ENCODE measurements around the gene ASB4.

ASB4 gene

DNA sequence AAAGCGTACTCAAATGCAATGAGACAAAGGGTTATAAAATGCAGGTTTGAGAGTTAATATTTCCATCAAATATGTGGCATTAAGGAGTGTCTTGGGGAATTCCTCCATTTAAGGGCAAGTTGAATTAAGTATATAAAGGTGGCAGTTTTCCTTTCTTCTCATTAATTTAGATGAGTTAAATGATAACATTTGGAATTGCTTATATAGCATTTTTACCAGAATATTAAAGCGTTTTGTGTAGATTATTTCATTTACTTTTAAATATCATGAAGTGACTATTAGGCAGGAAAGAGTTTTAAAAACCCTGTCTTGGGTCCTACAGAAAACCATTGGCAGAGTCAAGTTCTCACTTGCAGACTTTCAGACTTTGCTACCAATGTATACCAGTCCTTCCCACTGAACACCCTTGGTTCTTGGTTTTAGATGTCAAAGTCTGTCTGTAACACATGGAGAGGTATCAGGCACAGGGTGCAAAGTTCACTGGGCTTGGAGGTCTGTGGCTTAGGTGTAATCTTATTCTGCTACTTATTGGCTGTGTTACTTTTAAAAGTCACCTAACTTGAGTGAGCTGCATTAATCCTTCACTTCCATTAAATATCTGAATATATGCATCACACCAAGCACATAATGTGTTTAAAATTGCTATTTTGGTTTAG lies 51.0 kb downstream of the ASB4 start:
- no peaks in the 10 kb centered on the region for H3K36me3 Mint-ChIP-seq (ENCODE audit: insufficient read depth)
- no peak for DNase-seq (ENCODE audit: low spot score in 2 of 2)
- H3K9me3 Mint-ChIP-seq, result no peaks in the 10 kb centered on the region
- no peak overlapping the region for H3K4me3 Mint-ChIP-seq
- no peak overlapping the region for H3K27ac Mint-ChIP-seq (ENCODE audit: low read depth)
- H3K27me3 Mint-ChIP-seq, result peaks cover 30% of the 10 kb centered on the region
- ATAC-seq (replicated peaks; ENCODE audit: extremely low read depth, poor library complexity, severe bottlenecking), result no peak
- H3K4me1 Mint-ChIP-seq, result no peaks in the 10 kb centered on the region

DNA sequence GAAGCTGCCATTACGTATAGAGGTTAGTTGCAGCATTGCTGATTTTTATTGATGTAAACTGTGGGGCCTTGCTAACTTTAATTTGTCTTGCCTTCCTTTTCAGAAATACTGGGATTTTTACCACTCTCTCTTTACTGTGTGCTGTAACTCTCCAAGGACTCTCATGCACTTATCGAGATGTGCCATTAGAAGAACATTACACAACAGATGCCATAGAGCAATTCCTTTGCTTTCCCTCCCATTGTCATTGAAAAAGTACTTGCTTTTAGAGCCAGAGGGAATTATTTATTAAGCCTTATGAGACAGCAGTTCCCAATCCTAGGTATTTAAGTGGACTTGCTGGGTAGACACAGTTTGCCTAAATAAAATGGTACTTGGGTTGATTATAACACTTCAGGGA lies 51.7 kb downstream of the ASB4 start:
- DNase-seq (ENCODE audit: low spot score in 2 of 2) (no peak), ATAC-seq (replicated peaks; ENCODE audit: extremely low read depth, poor library complexity, severe bottlenecking) (no peak)
- Mint-ChIP-seq H3K27me3 (peaks cover 32% of the 10 kb centered on the region), H3K27ac (ENCODE audit: low read depth) (no peak overlapping the region), H3K36me3 (ENCODE audit: insufficient read depth) (no peaks in the 10 kb centered on the region), H3K9me3 (no peaks in the 10 kb centered on the region), H3K4me1 (no peaks in the 10 kb centered on the region), H3K4me3 (no peak overlapping the region)

GRCh38 chr7:95539426-95539825 lies 53.7 kb downstream of the ASB4 start:
- Mint-ChIP-seq H3K36me3 (ENCODE audit: insufficient read depth) (no peaks in the 10 kb centered on the region), H3K27ac (ENCODE audit: low read depth) (no peak overlapping the region), H3K9me3 (no peaks in the 10 kb centered on the region), H3K4me3 (no peak overlapping the region), H3K27me3 (peaks cover 32% of the 10 kb centered on the region), H3K4me1 (no peaks in the 10 kb centered on the region)
- ATAC-seq (replicated peaks; ENCODE audit: extremely low read depth, poor library complexity, severe bottlenecking), result no peak
- DNase-seq (ENCODE audit: low spot score in 2 of 2), result no peak

- no peaks in the 10 kb centered on the region for H3K4me1 Mint-ChIP-seq
- no peaks in the 10 kb centered on the region for H3K9me3 Mint-ChIP-seq
- DNase-seq (ENCODE audit: low spot score in 2 of 2) (no peak), ATAC-seq (replicated peaks; ENCODE audit: extremely low read depth, poor library complexity, severe bottlenecking) (no peak)
- no peak overlapping the region for H3K27ac Mint-ChIP-seq (ENCODE audit: low read depth)
- H3K4me3 Mint-ChIP-seq, result no peak overlapping the region
- H3K27me3 Mint-ChIP-seq, result peaks cover 32% of the 10 kb centered on the region
- no peaks in the 10 kb centered on the region for H3K36me3 Mint-ChIP-seq (ENCODE audit: insufficient read depth)
These were observed 54.6 kb downstream of the ASB4 start for GRCh38 chr7:95540366-95540765.

DNA sequence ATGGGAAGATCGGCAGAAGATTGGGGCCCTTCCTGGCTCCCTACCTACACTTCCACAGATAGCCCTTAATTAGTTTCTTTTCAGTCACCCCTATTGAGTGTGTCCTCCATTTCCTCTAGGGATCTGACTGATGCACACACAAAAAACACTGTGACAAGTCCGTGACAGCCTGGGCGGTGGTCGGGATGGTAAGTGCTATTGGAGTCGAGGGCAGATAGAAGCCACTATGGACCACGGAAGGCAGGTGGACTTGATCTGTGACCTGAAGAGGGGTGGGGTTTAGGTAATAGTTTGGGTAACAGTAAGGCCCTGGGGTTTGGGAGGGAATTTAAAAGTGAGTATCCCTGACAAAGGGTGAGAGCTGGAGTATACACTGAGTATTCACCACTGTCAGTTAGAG lies 57.6 kb downstream of the ASB4 start:
- Mint-ChIP-seq H3K4me3 (no peak overlapping the region), H3K27ac (ENCODE audit: low read depth) (no peak overlapping the region), H3K9me3 (no peaks in the 10 kb centered on the region), H3K36me3 (ENCODE audit: insufficient read depth) (no peaks in the 10 kb centered on the region), H3K27me3 (peaks cover 27% of the 10 kb centered on the region), H3K4me1 (no peaks in the 10 kb centered on the region)
- DNase-seq (ENCODE audit: low spot score in 2 of 2), result no peak
- no peak for ATAC-seq (replicated peaks; ENCODE audit: extremely low read depth, poor library complexity, severe bottlenecking)

DNA sequence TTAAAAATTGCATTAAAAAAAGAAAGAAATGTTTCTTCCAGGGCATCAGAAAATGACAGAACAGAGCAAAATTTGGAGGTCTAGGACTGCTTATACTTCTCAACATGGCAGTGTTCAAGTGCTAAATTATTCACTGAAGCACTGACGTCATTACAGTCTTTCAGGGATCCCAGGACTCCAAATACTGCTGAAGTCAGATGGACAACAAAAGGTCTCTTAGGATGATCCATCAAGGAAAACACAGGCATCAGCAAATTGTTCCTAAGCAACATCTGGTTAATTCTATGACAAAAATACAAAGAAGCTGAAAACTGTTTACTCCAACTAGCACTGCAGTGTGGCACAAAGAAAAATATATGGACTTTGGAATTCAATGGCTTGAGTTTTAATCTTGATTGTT lies 58.4 kb downstream of the ASB4 start:
- Mint-ChIP-seq H3K4me1 (no peaks in the 10 kb centered on the region), H3K4me3 (no peak overlapping the region), H3K27ac (ENCODE audit: low read depth) (no peak overlapping the region)

DNA sequence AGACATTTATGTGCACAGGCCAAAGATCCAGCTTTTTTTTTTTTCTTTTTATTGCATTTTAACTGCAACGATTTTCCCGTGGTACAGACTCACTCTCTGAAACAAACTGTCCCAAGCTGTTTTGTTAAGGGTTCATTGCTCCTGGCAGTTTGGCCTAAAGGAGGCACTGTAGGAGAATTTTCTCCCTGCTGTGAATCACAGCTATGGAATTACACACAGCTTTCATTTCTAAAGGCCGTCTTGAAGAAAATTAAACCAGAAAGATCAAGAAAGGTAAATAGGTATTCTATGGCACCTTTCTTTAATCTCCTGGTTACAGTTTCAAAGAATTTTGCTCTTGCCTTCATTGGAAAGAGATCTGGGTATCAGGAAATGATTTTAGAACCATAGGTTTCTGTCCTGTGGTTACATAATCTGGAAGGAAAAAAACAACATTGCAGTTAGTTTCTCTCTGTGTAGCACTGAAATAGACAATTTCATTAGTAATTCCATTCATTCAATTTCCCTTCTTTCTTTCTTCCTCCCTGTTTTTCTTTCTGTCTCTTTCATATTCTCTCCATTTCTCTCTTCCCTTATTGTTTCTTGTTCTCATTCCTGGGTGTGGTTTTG lies 59.4 kb downstream of the ASB4 start:
- peaks cover 18% of the 10 kb centered on the region for H3K27me3 Mint-ChIP-seq
- H3K36me3 Mint-ChIP-seq (ENCODE audit: insufficient read depth), result no peaks in the 10 kb centered on the region
- ATAC-seq (replicated peaks; ENCODE audit: extremely low read depth, poor library complexity, severe bottlenecking) (no peak), DNase-seq (ENCODE audit: low spot score in 2 of 2) (no peak)
- H3K4me3 Mint-ChIP-seq, result no peak overlapping the region
- no peak overlapping the region for H3K27ac Mint-ChIP-seq (ENCODE audit: low read depth)
- H3K4me1 Mint-ChIP-seq, result no peaks in the 10 kb centered on the region
- no peaks in the 10 kb centered on the region for H3K9me3 Mint-ChIP-seq

More for the DNA sequence above, 58.4 kb downstream of the ASB4 start:
- H3K27me3 Mint-ChIP-seq, result peaks cover 20% of the 10 kb centered on the region
- no peaks in the 10 kb centered on the region for H3K9me3 Mint-ChIP-seq
- H3K36me3 Mint-ChIP-seq (ENCODE audit: insufficient read depth), result no peaks in the 10 kb centered on the region
- DNase-seq (ENCODE audit: low spot score in 2 of 2) (no peak), ATAC-seq (replicated peaks; ENCODE audit: extremely low read depth, poor library complexity, severe bottlenecking) (no peak)

DNA sequence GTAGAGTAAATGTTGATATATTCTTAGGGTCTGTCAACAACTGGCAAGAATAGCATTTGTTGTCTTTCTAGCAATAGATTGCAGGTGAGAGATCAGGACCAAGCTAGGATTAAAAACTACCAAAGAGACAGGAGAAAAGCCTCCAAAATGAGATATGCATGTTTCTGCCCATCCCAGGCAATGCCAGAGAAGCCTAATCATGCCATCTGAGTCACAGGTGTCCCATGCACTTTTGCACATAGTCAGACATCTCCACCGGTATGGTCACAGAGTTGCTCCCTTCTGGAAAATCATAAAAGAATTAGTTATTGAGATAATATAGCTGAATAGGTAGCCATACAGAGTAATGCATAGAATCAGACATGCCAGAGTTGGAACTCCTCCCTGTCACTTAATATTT lies 59.9 kb downstream of the ASB4 start:
- H3K27ac Mint-ChIP-seq (ENCODE audit: low read depth), result no peak overlapping the region
- H3K4me3 Mint-ChIP-seq, result no peak overlapping the region
- H3K36me3 Mint-ChIP-seq (ENCODE audit: insufficient read depth), result no peaks in the 10 kb centered on the region
- ATAC-seq (replicated peaks; ENCODE audit: extremely low read depth, poor library complexity, severe bottlenecking) (no peak), DNase-seq (ENCODE audit: low spot score in 2 of 2) (no peak)
- H3K27me3 Mint-ChIP-seq, result peaks cover 13% of the 10 kb centered on the region
- H3K9me3 Mint-ChIP-seq, result no peaks in the 10 kb centered on the region
- H3K4me1 Mint-ChIP-seq, result no peaks in the 10 kb centered on the region

DNA sequence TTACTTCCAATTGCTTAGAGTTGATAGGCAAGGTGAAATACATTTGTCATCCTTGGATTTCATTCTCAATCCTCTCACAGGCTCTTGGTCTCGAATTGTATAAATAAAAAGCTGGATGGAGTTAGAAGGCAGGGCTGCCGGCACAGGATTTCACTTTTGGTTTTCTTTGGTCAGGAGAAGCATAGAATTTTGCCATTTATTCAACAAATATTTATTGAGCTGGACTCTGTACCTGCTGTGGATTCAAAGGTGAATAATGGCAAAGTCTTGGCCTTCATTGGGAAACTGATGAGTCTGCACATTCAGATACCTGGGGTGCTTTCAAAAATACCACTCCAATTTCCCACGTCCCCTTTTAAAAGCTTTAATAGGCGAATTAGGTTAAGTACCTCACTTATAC lies 60.9 kb downstream of the ASB4 start:
- no peaks in the 10 kb centered on the region for H3K9me3 Mint-ChIP-seq
- DNase-seq (ENCODE audit: low spot score in 2 of 2) (no peak), ATAC-seq (replicated peaks; ENCODE audit: extremely low read depth, poor library complexity, severe bottlenecking) (no peak)
- peaks cover 3% of the 10 kb centered on the region for H3K27me3 Mint-ChIP-seq
- no peaks in the 10 kb centered on the region for H3K36me3 Mint-ChIP-seq (ENCODE audit: insufficient read depth)
- no peak overlapping the region for H3K27ac Mint-ChIP-seq (ENCODE audit: low read depth)
- no peaks in the 10 kb centered on the region for H3K4me1 Mint-ChIP-seq
- H3K4me3 Mint-ChIP-seq, result no peak overlapping the region

DNA sequence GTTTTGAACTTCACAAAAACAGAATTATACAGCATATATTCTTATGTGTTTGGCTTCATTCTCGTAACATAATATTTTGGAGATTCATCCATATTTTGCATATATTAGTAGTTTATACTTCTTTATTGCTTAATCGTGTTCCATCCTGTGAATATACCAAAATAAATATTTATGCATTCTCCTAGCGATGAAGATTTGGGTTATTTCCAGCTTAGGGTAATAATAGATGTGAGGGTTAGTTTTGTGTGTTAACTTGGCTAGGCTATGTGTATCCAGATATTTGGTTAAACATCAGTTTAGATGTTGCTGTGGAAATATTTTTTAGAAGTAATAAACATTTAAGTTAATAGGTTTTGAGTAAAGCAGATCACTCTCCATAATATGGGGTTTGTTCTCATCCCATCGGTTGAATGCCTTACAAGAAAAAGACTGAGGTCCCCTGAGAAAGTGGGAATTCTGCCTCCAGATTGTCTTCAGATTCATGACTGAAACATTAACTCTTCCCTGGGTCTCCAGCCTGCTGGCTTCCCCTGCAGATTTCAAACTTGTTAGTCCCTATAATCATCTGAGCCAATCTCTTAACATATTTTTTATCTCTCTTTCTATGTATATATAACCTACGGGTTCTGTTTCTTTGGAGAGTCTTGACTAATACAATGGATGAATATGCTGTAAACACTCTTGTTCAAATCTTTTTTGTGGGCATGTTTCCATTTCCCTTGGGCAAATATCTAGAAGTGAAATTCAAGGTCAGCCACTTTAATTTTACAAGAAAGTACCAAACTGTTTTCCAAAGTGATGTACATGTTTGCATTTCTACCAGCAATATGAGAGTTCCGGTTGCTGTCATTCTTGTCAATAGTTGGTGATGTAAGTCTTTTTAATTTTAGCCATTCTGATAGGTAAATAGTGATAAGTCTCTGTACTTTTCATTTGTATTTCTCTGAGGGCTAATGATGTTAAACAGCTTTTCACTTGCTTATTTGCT lies 61.9 kb downstream of the ASB4 start:
- Mint-ChIP-seq H3K4me3 (no peak overlapping the region), H3K9me3 (no peaks in the 10 kb centered on the region), H3K4me1 (no peaks in the 10 kb centered on the region), H3K36me3 (ENCODE audit: insufficient read depth) (no peaks in the 10 kb centered on the region), H3K27ac (ENCODE audit: low read depth) (no peak overlapping the region), H3K27me3 (no peaks in the 10 kb centered on the region)
- DNase-seq (ENCODE audit: low spot score in 2 of 2) (no peak), ATAC-seq (replicated peaks; ENCODE audit: extremely low read depth, poor library complexity, severe bottlenecking) (no peak)

DNA sequence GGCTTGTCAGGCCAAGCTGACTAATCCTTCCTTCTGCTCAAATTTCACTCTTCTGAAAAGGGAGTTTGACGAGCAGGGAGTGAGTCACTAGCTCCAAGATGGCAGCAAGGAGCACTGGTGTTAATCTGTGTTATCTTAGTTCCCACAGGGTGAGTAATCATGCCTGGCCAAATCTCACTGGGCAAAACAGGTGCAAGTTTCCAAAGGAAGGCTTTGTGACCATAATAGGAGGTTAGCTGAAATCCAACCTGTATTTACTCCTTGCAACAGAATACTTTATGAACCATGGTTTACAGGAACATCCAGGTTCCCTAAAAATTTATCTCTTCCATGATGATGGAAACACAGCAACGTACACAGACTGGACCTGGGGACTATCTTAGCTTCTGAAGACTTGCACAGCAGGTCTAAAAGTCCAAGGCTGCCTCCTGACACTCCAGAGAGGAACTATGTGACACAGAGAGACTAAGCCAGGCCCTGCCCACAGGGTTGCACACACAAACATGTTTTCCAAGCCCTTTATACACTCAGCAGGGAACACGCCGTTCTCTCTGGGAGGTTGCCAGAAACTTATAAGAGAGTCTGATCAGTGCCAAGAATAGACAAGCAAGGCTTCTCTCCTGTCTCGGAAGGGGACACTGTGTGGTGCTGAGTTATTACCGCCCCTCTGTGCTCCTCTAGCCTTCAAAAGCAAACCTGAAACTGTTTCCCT lies 64.2 kb downstream of the ASB4 start:
- H3K27ac Mint-ChIP-seq (ENCODE audit: low read depth), result no peak overlapping the region
- DNase-seq (ENCODE audit: low spot score in 2 of 2) (no peak), ATAC-seq (replicated peaks; ENCODE audit: extremely low read depth, poor library complexity, severe bottlenecking) (no peak)
- H3K4me1 Mint-ChIP-seq, result no peaks in the 10 kb centered on the region
- no peak overlapping the region for H3K4me3 Mint-ChIP-seq
- peaks cover 15% of the 10 kb centered on the region for H3K27me3 Mint-ChIP-seq
- no peaks in the 10 kb centered on the region for H3K9me3 Mint-ChIP-seq
- no peaks in the 10 kb centered on the region for H3K36me3 Mint-ChIP-seq (ENCODE audit: insufficient read depth)

DNA sequence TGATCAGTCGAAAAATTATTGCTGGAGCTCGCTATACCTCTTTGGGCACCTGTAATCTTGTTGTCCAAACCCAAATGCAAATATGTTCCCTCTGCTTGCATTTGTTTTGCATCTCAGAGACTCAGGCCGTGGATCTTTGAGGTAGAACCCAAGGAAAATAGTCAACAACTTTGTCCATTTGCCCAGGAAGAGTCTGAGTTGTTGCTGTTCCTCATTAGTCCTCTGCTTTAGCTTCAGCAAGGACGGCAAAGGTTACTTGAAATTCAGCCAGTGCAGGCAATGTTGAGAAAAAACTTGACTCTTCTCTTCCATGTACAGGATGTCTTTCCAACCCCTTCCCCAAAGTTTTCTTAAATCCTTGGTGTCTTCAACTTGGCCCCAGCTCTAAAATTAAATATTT lies 64.8 kb downstream of the ASB4 start:
- no peaks in the 10 kb centered on the region for H3K4me1 Mint-ChIP-seq
- ATAC-seq (replicated peaks; ENCODE audit: extremely low read depth, poor library complexity, severe bottlenecking) (no peak), DNase-seq (ENCODE audit: low spot score in 2 of 2) (no peak)
- no peaks in the 10 kb centered on the region for H3K36me3 Mint-ChIP-seq (ENCODE audit: insufficient read depth)
- peaks cover 15% of the 10 kb centered on the region for H3K27me3 Mint-ChIP-seq
- no peak overlapping the region for H3K27ac Mint-ChIP-seq (ENCODE audit: low read depth)
- no peak overlapping the region for H3K4me3 Mint-ChIP-seq
- H3K9me3 Mint-ChIP-seq, result no peaks in the 10 kb centered on the region

Measured in central memory CD8-positive, alpha-beta T cell (primary cell).